NCI-H128 (cell line): Measurements from ENCODE around the gene CLCNKB.
"Not testable (repeated sequence)": the region's sequence is repeated elsewhere in the genome, so short reads cannot be mapped to it uniquely, and the experiment has no call there.

ENCODE experiments used
- DNase-seq: peaks from one replicate; lab custom pipeline; 2025; ENCODE audit not compliant: unreplicated experiment; lab: John Stamatoyannopoulos, UW

CLCNKB gene

DNA sequence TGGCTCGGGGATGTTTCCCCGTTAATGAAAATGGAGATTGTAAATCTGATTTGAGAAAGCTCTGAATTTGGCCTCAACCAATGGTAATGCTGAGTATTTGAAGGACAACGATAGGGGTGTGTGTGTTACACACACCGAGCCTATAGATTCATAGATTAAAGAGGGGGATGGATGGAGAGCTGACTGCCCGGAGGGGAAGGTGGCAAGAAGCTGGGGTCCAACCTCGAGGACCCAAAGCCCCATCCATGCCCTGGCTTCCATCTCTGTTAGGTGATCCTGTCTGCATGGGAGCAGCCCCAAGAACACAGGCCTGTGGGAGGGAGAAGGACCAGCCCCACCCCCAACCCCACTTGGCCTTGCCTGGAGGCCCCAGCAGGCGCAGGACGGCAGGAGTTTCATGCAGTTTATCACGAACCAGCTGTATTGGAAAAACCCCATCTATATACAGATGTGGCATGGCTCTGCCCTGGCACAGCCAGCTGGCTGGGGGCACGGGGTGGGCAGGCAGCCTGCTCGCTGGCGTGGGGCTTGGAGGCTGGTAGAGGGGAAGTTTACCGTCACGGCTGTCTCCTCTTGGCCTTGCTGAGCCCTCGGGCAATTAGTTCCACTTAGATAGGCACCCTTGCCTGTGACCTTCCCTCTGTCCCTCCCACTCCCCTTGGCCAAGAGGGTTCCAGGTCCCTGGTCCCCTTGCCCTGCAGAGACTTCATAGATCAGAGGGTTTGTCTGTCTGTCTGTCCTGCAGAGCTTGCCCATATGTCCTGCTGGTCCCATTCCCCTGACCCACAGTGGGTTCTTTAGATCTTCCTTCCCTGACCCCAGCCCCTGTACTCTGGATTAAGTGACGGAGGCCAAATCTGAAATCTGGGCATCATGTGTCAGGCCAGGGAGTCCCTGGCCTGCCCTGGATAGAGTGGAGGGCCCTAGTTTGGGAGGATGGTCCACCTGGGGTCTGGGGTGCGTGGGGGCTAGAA, 28.8 kb upstream of the CLCNKB start:
- no peak for DNase-seq

DNA sequence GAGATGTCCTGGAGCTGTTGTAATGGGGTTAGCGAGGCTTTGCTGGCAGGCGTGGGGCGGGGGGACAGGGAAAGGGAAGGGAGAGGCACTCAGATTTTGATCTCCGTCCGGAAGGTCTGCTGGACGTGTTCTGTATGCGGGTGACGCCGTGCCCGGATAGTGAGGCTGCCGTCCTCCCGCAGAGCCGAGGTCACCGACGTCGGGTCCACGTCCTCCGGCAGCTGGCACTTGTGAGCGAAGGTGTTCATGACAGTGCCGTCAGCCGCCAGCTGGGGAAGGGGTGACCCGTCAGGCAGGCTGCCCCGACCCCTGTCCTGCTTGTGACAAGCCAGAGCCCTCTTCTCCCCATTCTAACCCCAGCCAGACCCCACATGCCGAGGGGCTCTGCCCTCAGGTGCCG, 28.1 kb upstream of the CLCNKB start:
- no peak for DNase-seq

DNA sequence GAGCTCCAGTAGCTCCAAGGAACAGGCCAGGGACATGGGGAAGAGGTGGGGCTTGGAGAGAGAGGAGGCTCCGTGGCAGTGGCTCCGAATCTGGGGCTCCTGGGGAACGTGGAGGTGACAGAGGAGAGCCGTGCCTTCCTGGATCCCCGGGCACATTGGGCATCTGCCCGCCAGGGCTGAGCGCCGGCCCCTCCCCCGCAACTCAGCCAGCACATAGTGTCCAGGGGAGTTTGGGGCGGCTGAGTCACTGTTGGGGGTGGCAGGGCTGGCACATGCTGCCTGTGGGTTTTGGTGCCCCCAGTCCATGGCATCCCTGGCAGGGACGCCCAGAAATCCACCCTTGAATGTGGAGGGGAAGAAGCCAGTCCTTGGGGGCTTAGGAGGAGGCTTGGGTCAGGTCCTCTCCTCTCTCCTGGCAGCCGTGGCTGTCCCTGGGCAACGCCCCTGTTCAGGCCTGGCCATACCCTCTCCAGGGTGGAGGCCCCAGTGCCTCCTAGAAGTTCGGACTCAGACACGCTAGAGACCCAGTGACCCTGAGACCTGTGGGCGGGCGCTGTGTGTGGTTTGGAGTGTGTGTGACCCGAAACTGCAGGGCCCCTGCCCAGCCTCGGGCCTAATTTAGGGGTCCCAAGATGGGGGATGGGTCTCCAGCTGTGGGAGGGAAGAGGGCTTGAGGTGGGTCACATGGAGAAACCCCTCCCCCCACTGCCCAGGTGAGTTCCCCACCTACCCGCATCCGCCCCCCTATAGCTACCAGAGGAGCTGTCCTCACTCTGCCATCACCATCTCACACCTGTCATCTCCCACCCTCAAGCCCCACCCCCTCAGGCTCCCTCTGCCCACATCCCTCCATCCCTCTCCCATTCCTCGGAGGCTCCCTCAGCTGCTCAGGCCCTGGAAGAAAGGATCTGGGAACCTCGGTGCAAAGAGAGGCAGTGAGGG, 27.4 kb upstream of the CLCNKB start:
- no peak for DNase-seq

DNA sequence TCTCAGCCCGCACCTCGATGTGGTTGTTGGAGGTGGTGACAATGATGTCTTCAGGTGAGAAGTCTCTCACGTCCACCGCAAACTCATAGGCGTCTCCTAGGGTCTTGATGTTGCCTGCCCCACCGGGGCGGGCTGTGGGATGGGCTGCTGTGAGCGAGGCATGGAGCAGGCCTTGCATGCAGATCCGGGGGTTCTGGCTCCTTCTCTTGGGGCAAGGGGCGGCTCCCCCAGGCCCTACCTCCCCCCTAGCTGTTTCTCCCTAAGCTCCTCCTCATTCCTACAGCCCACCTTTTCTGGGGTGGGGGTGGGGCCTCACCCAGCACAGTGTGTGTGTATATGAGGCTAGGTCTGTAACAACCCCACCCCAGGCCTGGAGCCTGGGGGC, 26.5 kb upstream of the CLCNKB start:
- no peak for DNase-seq

DNA sequence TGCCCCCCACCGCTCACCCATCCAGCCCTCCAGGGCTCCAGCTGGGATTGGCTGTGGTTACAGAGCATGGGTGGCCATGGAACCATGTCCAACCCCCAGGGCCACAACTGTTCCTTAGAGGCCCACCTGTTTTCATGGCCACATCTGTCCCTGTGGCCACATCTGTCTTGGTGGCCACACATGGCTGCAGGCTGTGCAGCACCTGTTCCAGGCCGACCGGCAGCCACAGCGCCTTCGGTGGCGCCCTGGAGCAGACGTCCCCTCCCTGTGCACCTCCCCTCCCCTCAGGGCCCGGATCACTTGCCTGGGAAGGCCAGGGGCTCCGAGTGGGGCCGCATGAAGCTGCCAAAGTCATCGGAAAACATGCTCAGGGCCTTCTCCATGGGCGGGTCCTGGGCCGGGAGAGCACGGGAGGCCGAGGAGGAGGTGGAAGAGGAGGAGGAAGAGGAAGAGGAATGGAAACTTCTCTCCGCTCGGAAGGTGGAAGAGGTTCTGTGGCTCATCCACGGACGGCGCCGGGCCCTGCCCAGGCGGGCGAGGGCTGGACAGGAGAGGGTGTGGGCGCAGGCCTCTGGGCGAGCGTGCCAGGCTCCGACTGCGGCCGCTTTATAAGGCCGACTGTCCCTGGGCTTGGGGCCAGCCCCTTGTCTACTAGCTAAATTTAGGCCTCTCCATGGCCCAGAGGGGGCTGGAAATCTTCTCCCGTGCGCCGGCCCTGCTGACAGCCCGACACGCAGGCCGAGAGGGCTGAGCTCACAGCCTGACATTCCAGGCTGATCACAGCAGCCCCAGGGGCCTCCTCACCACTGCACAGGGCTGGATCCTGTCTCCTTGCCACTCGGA, 25.9 kb upstream of the CLCNKB start, which contains the start of gene HSPB7:
TSS of gene HSPB7 (minus strand) at position 583 of the 843 bp plus-strand sequence. CDS start at position 503, 80 bp downstream.
- DNase-seq, result no peak

DNA sequence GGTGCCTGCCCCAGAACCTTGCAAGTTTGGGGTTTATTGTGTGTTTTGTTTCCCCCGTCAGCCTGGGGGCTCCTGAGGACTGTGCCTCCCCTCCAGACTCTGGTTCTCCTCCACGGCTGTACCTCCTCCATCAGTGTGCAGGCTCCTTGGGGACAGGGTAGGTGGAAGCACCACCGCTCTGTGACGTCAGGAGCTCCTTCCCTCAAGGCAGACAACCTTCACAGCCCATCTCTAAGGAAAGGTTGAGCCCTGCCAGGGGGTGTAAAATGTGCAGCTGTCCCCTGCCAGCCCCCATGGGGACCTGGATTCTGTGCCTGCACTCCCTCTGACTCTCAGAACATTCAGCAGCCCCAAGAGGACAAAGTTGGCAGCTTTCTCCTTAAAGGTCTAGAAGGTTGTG, 25.3 kb upstream of the CLCNKB start:
- DNase-seq, result no peak

DNA sequence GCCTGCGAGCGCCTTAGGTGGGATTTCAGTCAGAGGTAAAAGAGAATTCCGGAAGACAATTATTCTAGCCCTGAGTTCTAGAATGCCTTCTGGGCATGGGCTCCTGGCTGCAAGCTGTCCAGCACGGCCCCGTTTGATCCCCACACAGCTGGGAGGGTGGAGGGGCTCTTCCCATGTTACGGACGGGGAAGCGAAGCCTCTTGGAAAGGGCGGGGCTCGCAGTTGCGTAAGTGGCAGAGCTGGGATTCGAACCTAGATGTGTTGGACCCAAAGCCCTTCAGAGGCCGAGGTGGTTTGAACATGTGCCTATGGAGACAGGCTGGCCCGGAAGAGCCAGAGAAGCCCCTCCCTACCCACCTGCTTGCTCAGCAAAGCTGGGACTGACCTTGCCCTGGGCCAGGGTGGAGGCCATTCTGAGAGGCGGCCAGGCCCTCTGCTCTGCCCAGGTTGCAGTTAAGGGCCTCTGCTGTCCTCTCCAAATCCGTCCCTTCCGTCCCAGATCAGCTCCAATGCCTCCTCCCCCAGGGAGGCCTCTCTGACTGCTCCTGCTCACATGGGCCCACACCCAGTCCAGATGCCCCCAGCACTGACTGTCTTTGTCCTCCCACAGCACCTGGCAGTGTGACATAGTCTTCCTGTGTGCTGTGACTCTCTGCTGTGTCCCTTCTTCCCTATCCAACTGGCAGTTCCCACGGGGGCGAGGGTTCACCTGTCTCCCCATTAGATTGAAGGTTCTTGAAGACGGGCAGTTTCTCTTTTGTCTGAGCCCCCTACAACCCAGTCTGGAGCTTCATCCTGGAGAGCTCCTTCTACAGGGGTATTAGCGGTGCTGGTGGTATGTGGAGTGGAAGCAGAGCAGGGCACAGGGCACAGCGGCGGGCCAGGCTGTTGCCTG, 24.6 kb upstream of the CLCNKB start:
- DNase-seq, result no peak

DNA sequence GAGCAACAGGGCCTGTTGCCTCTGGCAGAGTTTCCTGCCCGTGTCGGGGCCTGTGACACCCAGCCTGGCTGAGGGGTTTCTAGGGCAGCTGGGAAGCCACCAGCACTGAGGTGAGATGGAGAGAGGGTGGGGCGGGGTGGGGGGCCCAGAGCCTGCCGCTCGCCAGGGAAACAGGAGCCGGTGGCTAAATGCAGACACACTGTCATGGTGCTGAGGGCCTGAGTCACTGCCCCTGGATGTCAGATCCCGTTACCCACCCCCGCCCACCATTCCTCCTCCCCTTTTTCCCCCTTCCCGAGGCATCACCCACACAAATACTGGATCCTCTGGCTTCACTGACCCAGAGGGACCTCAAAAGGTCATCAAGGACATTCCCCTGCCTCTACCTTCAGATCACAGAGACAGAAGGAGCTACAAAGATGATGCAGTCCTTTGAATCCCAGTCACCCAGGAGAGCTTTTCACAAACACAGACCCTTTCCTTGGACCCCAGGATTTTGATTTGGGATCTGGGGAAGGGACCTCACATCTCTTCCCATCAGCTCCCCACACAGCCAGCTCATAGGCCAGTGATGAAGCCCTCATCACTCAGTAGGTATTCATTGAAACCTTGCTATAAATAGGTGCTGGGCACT, 23.8 kb upstream of the CLCNKB start:
- no peak for DNase-seq

DNA sequence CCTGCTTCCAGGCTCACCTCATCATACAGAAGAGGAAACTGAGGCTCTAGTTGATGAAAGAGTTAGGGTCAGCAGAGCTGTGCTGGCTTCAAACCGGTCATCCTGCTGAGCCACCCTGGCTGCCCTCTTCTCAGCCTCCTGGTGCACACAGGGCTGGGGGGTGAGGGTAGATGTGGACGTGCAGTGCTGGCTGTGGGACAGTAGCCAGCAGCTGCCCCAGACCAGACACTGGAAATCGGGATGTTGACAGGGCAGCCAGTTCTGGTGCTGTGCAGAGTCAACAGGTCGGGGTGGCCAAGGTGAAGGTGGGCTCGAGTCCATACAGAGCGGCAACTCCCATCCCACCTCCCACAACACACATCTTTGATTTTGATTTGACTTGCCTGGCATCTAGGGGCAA, 23.3 kb upstream of the CLCNKB start:
- no peak for DNase-seq

DNA sequence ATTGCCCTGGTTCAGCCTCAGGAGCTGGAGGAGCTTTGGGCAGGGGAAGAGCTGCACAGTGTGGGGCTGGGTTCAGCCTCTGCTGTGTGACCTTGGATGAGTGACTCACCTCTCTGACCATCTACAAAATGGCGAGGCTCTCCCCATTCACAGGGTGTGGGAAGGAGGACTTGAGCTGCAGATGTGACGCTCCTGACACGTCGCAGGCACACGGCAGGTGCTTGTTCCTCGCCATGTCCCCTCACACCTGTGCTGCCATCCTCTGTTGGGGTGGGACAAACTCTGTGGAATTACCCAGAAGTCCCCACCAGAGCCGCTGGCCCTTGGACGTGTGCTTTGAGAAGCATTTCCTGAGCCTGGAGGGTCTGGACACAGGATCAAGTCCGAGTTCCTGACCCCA, 22.7 kb upstream of the CLCNKB start:
- not testable (repeated sequence) for DNase-seq

DNA sequence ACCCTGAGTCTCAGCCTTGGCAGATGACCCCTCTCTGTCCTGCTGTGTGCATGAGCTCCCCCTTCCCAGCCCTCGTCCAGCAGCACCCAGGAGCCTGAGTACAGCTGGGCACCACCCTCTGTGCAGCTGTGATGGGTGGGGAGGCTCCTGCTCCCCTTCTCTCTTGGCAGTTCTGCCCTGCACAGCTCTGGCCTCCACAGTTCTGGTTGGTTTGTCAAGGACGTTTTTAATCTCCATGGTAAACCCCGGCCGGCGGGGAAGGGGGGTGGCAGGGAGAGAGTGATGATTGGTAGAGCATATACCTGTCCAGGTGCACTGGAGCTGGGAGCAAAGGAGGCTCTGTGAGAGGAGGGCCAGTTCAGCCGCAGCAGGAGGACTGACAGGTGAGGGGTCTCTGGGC, 21.9 kb upstream of the CLCNKB start, which contains the start of gene CLCNKA:
TSS of gene CLCNKA (plus strand) at position 356 of the 400 bp plus-strand sequence. CDS start 584 bp downstream, outside the sequence.
- no peak for DNase-seq

DNA sequence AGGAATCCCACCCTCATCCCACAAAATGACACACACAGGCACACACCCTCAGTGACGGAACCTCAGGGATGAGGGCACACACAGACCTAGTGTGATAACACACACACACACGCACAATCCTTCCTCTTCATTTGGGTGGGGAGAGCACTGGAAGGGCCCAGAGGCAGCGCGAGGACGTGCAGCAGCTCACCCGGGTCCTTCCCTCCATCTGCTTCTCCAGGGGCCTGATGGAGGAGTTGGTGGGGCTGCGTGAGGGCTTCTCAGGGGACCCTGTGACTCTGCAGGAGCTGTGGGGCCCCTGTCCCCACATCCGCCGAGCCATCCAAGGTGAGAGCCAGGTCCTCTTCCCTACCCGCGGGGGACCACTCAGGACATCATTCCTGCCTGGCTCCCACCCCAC, 21.2 kb upstream of the CLCNKB start:
- DNase-seq, result no peak

DNA sequence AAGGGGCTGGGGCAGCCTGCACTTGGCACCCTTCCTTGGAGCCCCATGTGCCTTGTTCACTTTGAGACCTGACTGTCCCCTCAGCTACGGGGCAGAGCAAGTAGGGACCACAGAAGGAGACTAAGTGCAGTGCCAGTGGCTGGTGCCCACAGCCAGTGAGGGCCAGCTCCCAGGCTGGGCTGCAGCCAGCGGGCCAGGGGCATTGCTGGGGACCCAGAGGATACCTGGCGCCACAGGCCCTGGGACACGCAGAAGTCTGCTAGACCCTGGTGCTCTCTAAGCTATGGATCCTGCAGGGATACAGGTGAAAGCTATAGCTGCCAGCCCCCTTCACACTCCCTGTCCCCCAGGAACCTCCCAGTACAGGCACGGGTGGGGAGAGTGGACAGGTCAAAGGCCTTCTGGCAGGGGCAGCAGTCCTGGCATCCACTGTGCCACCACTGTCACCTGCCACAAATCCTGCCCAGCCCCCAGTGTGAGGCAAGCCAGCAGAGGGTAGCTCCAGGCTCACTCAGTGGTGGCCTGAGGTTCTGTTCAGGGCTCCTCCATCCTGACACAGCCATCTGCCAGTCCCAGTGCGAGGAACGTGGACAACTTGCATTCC, 20.4 kb upstream of the CLCNKB start:
- DNase-seq, result no peak

DNA sequence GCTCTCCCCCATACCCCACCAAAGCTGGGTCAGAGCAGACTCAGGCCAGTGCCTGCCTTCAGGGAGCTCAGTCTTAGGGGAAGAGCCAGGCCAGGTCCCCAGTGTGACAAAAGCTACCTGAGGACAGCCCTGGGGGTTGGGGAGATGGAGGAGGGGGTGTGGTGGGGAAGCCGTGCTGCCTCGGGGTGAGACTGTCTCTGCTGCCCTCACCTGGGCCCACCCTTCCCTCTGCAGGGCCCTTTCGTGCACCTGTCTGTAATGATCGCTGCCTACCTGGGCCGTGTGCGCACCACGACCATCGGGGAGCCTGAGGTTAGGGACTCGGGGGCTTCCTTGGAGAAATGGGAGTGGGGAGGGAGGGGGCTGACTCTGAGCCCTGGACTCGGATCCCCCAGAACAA, 17.3 kb upstream of the CLCNKB start:
- not testable (repeated sequence) for DNase-seq

DNA sequence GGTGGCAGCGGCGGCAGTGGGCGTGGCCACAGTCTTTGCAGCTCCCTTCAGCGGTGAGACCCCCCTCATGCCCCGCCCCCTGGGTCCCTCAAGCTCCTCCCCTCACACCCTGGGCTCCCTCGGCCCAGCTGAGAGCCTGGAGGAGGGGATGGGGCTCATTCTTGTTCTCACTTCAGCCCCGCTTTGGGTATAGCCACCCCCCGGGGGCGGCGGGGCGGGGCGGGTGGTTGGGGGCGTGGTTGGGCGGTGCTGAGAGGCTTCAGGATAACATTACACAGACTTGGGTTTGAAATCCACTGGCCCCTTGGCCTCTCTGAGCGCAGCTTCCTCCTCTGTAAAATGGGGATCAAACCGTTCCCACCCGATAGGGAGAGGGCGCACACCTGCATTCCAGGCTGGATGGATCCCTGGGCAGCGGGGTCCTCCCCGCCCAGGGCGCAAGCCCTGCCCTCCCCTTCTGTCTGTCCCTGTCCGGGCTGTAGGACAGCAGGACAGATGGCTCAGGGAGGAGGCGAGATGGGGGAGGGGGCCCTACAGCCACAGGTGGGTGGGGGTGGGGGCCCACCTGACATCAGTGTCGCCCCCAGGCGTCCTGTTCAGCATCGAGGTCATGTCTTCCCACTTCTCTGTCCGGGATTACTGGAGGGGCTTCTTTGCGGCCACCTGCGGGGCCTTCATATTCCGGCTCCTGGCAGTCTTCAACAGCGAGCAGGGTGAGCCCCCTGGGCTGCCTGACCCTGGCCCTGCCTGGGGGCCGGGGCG, 16.7 kb upstream of the CLCNKB start:
- DNase-seq, result no peak

DNA sequence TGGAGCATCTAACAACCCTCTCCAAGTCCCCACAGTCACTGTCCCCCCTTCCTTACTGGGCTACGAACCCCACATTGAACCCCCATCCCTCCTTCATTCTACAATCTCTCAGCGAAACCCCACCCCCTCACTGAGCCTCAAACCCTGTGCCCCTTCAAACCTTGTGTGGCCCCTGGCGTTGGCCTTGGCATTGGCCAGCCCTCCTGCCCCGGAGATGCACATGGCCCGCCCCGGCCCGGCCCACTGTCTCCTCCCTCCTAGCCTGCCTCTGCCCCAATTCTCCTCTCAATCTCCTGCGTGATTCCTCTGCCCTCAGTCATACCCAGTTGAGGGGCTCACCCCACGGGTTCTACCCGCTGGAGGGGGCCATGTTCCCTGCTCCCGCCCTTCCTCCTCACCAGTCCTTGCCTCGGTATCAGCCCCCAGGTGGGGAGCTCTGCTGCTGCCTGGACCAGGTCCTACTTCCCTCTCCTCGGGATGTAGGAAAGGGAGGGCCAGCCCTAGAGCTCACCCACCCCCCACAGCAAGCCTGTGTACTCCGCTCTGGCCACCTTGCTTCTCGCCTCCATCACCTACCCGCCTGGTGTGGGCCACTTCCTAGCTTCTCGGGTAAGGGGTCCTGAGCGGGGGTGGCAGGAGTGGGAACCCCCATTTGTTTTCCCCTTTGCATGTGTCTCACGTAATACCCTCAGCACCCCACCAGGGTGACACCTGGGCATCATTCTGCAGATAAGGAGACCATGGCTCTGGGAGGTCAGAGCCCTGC, 15.2 kb upstream of the CLCNKB start:
- no peak for DNase-seq

DNA sequence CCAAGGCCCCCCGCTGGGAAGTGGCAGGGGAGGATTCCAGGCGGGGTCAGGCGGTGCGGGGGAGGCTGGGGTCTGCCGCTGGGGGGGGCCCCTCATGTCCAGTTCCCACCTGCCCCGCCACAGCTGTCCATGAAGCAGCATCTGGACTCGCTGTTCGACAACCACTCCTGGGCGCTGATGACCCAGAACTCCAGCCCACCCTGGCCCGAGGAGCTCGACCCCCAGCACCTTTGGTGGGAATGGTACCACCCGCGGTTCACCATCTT, 14.6 kb upstream of the CLCNKB start:
- not testable (repeated sequence) for DNase-seq

DNA sequence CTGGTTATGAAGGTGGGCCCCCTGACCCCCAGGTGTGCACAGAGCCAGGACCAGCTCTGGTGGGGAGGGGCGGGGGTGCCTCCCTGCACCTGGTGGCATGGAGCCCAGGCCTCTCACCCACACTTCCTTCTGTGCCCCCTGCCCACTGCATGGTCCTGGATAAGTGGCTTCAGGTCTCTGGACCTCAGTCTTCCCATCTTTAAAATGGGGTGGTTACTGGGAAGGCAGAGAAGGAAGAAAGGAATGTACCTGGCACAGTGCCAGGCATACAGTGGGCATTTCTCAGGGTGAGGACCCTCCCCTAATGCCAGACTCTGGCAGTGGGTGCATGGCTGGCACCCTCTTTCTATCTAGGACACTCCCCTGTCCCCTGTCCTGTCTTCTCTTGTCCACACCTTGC, 14.3 kb upstream of the CLCNKB start:
- no peak for DNase-seq
